Peyer's patch (tissue), 4 donors: ENCODE data around the gene PMVK.

ENCODE experiments used
- CTCF ChIP-seq, 6 experiments: fragments of 450-650 bp in 4 of 6; fragments of 200-600 bp in 2 of 6; sonication (generic) in 1 of 6; IDR thresholded peaks; one replicate each; pipeline ENCODE4 v1.5.1; 2017 to 2019; ENCODE audit warnings: antibody characterized with exemption in 6 of 6, mild to moderate bottlenecking in 3 of 6, moderate library complexity in 1 of 6
- POLR2A ChIP-seq, 2 donors: fragments of 450-650 bp; IDR thresholded peaks; one replicate each; pipeline ENCODE4 v1.5.1; 2017; ENCODE audit warnings: antibody characterized with exemption in 2 of 2, mild to moderate bottlenecking in 2 of 2, moderate library complexity in 2 of 2

- TF ChIP-seq CTCF (IDR thresholded peaks at IDR 0.05), result no peak
- TF ChIP-seq POLR2A (IDR thresholded peaks at IDR 0.05), result no peak
These were observed 39.7 kb downstream of the PMVK start for GRCh38 chr1:154896771-154897286.
